ENCODE measurements around the gene RIMS1.

GRCh38 chr6:72386324-72386723, 500.0 kb downstream of the RIMS1 start:
- TF ChIP-seq POLR2AphosphoS5 (IDR thresholded peaks at IDR 0.05; ENCODE audit: low read depth) = no peak
- TF ChIP-seq CTCF (IDR thresholded peaks at IDR 0.05; ENCODE audit: insufficient read depth, low read length) = no peak
